Mesendoderm (in vitro differentiated cells): ENCODE measurements around the gene KRT3.

Experiments
- DNase-seq: peaks from one replicate; pipeline ENCODE4 v3.0.0; 2013
- H2AK5ac ChIP-seq: 2 replicates; pipeline ENCODE4 v1.6.1; 2013; ENCODE audit warnings: low read length, inconsistent platforms
- H2BK120ac ChIP-seq: 2 replicates; pipeline ENCODE4 v1.6.1; 2013; ENCODE audit warnings: low read depth, mild to moderate bottlenecking, low read length, moderate library complexity, mixed read lengths
- H2BK15ac ChIP-seq: replicated peaks from 2 replicates; pipeline ENCODE4 v1.6.1; 2013; ENCODE audit warnings: low read depth, mild to moderate bottlenecking, moderate library complexity
- H2BK5ac ChIP-seq: 2 replicates; pipeline ENCODE4 v1.6.1; 2013; ENCODE audit warnings: low read length, inconsistent platforms
- H3K18ac ChIP-seq: 2 replicates; pipeline ENCODE4 v1.6.1; 2013; ENCODE audit warnings: mild to moderate bottlenecking, low read length, mixed read lengths
- H3K23ac ChIP-seq: one replicate; pipeline ENCODE4 v1.6.1; 2013; ENCODE audit warnings: low read length
- H3K27ac ChIP-seq: 2 replicates; pipeline ENCODE4 v1.5.1; 2013; ENCODE audit warnings: low read depth, mild to moderate bottlenecking, inconsistent platforms, low read length, moderate library complexity
- H3K27me3 ChIP-seq: 2 replicates; pipeline ENCODE4 v1.6.1; 2013; ENCODE audit warnings: low read length, control low read depth, mild to moderate bottlenecking, inconsistent platforms; ENCODE audit not compliant: insufficient read depth, poor library complexity
- H3K36me3 ChIP-seq: 2 replicates; pipeline ENCODE4 v1.6.1; 2013; ENCODE audit warnings: low read length, inconsistent platforms; ENCODE audit not compliant: control insufficient read depth, insufficient read depth
- H3K4ac ChIP-seq: one replicate; pipeline ENCODE4 v1.6.1; 2013; ENCODE audit warnings: low read depth, mild to moderate bottlenecking, low read length, moderate library complexity
- H3K4me1 ChIP-seq: 2 replicates; pipeline ENCODE4 v1.6.1; 2013; ENCODE audit warnings: low read depth, low read length, inconsistent platforms; ENCODE audit not compliant: control insufficient read depth
- H3K4me2 ChIP-seq: 2 replicates; pipeline ENCODE4 v1.6.1; 2013; ENCODE audit warnings: low read length
- H3K4me3 ChIP-seq: 2 replicates; pipeline ENCODE4 v1.5.1; 2013; ENCODE audit warnings: mild to moderate bottlenecking, low read length
- H3K56ac ChIP-seq: one replicate; pipeline ENCODE4 v1.6.1; 2013; ENCODE audit warnings: low read length
- H3K79me1 ChIP-seq: 2 replicates; pipeline ENCODE4 v1.6.1; 2013; ENCODE audit warnings: low read length, inconsistent platforms
- H3K79me2 ChIP-seq: 2 replicates; pipeline ENCODE4 v1.6.1; 2013; ENCODE audit warnings: mild to moderate bottlenecking, low read length; ENCODE audit not compliant: control insufficient read depth, insufficient read depth
- H3K9ac ChIP-seq: 2 replicates; pipeline ENCODE4 v1.6.1; 2013; ENCODE audit warnings: low read length, inconsistent platforms
- H4K5ac ChIP-seq: one replicate; pipeline ENCODE4 v1.6.1; 2013; ENCODE audit warnings: low read length
- H4K8ac ChIP-seq: one replicate; pipeline ENCODE4 v1.6.1; 2013; ENCODE audit warnings: low read depth, mild to moderate bottlenecking, control low read depth, low read length, moderate library complexity
- WGBS: extraction: QIAGEN DNeasy Blood & Tissue Kit; methylation state at CpG from one replicate; pipeline ENCODE4 v1.1.7; 2013; ENCODE audit warnings: low lambda C conversion rate, missing lambda C conversion rate; ENCODE audit not compliant: insufficient coverage; ENCODE audit errors: extremely low coverage; 5-methylcytosine and 5-hydroxymethylcytosine counted together

KRT3 gene

DNA sequence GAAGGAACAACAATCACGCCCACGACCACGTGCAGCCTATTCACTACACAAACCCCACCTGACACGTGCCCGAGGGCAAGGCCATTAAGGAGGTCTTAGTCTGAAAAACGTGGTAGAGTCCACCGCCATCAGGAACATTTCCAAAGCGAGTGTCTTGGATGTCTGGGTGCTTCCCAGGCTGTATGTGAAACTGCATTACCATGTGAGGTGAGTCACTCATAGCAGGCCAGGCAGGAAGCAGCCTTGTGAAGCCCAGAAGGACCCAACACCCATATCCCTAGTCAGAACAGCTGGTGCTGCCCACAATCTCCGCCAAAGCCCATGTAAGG, 41.5 kb upstream of the KRT3 start:
- no peak overlapping the region for H3K56ac ChIP-seq
- H2BK5ac ChIP-seq: no peak overlapping the region
- H3K4ac ChIP-seq: no peak overlapping the region
- no peak overlapping the region for H4K8ac ChIP-seq
- no peak overlapping the region for H3K4me3 ChIP-seq
- H3K9ac ChIP-seq: no peak overlapping the region
- H4K5ac ChIP-seq: no peak overlapping the region
- H3K27me3 ChIP-seq: no peaks in the 10 kb centered on the region
- no peak overlapping the region for H2AK5ac ChIP-seq
- no peak overlapping the region for H3K27ac ChIP-seq
- no peak overlapping the region for H2BK120ac ChIP-seq
- no peak overlapping the region for H2BK15ac ChIP-seq
- no peaks in the 10 kb centered on the region for H3K36me3 ChIP-seq
- H3K79me1 ChIP-seq: no peaks in the 10 kb centered on the region
- DNase-seq: peak; percentile 18
- no CpG with 5 or more reads among the region's 9 CpGs for WGBS
- H3K4me1 ChIP-seq: no peaks in the 10 kb centered on the region
- H3K79me2 ChIP-seq: no peaks in the 10 kb centered on the region
- no peak overlapping the region for H3K23ac ChIP-seq
- H3K4me2 ChIP-seq: no peak overlapping the region
- H3K18ac ChIP-seq: no peak overlapping the region

- WGBS: no CpG with 5 or more reads among the region's 9 CpGs
- no peak overlapping the region for H2BK120ac ChIP-seq
- H3K4me2 ChIP-seq: no peak overlapping the region
- no peak overlapping the region for H4K5ac ChIP-seq
- no peak for DNase-seq
- H3K79me1 ChIP-seq: no peaks in the 10 kb centered on the region
- H2AK5ac ChIP-seq: no peak overlapping the region
- no peaks in the 10 kb centered on the region for H3K79me2 ChIP-seq
- H2BK15ac ChIP-seq: no peak overlapping the region
- H3K36me3 ChIP-seq: no peaks in the 10 kb centered on the region
- H3K23ac ChIP-seq: no peak overlapping the region
- no peak overlapping the region for H3K9ac ChIP-seq
- H3K4me3 ChIP-seq: no peak overlapping the region
- no peak overlapping the region for H3K56ac ChIP-seq
- no peak overlapping the region for H4K8ac ChIP-seq
- H3K4ac ChIP-seq: no peak overlapping the region
- no peak overlapping the region for H3K27ac ChIP-seq
- no peaks in the 10 kb centered on the region for H3K27me3 ChIP-seq
- H3K4me1 ChIP-seq: no peaks in the 10 kb centered on the region
- no peak overlapping the region for H3K18ac ChIP-seq
- no peak overlapping the region for H2BK5ac ChIP-seq
Measured at GRCh38 chr12:52836491-52837412, 40.8 kb upstream of the KRT3 start.

GRCh38 chr12:52836042-52836466, 40.1 kb upstream of the KRT3 start:
- Histone ChIP-seq H2BK120ac (no peak overlapping the region), H3K4me1 (no peaks in the 10 kb centered on the region), H4K5ac (no peak overlapping the region), H3K9ac (no peak overlapping the region), H3K27ac (no peak overlapping the region), H2AK5ac (no peak overlapping the region), H3K18ac (no peak overlapping the region), H3K4me2 (no peak overlapping the region), H2BK5ac (no peak overlapping the region), H3K4ac (no peak overlapping the region), H3K56ac (no peak overlapping the region), H3K36me3 (no peaks in the 10 kb centered on the region), H3K79me1 (no peaks in the 10 kb centered on the region), H3K4me3 (no peak overlapping the region), H4K8ac (no peak overlapping the region), H3K23ac (no peak overlapping the region), H3K27me3 (no peaks in the 10 kb centered on the region), H2BK15ac (no peak overlapping the region), H3K79me2 (no peaks in the 10 kb centered on the region)
- DNase-seq: no peak
- no CpG with 5 or more reads among the region's 7 CpGs for WGBS

DNA sequence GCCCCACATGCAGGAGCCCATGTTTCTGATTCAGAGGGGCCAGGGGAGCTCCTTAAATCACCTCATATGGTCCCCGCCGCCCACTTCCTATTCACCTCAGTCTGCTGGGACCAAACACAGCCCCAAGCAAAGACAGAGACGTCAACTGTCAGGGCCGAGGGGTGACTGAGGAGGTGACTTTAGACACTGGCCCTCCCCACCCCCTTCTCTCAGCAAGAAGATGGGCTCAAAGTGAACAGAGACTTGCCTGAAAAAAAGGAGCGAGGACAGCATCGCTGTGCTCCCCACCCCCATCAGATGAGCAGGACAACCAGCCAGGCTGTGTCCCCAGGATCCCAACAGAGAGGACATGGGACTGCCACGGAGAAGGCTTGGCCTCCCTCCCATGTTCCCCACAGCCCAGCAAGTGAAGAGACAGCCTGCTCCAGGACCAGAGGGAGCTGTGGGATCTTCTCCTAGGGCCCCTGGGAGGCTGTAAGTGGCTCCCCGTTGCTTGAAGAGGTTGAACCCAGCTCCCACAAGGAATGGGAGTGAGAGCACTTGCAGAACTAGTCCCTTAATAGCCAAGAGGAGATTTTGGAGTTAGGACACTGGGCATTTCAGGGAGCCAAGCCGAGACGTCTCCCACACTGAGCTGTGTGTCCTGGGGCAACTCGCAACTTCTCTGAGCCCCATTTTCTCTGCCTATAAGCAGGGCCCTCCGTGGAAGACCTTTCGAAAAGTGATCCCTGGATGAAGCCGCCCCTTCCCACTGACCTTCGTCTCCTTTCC, 39.5 kb upstream of the KRT3 start:
- Histone ChIP-seq H3K27ac (no peak overlapping the region), H2BK5ac (no peak overlapping the region), H3K56ac (no peak overlapping the region), H3K18ac (no peak overlapping the region), H4K5ac (no peak overlapping the region), H4K8ac (no peak overlapping the region), H2BK120ac (no peak overlapping the region), H3K4me1 (no peaks in the 10 kb centered on the region), H3K4me2 (no peak overlapping the region), H3K4ac (no peak overlapping the region), H3K79me1 (no peaks in the 10 kb centered on the region), H2BK15ac (no peak overlapping the region), H3K27me3 (no peaks in the 10 kb centered on the region), H2AK5ac (no peak overlapping the region), H3K9ac (no peak overlapping the region), H3K79me2 (no peaks in the 10 kb centered on the region), H3K4me3 (no peak overlapping the region), H3K36me3 (no peaks in the 10 kb centered on the region), H3K23ac (no peak overlapping the region)
- no CpG with 5 or more reads among the region's 15 CpGs for WGBS
- no peak for DNase-seq

DNA sequence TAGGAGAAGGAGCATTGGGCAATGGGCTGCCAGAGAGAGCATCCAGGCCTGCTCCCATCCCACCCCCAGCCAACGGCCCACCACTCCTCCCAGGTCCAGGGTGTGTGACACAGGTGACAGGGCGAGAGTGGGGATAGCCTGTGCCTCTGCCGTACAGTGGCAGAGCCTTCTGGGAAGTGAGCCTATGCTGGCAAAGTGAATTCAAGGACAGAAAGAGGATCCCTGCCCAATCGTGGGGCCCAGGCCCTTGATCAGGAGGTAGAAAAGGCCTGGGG, 38.7 kb upstream of the KRT3 start:
- Histone ChIP-seq H3K23ac (no peak overlapping the region), H3K27me3 (no peaks in the 10 kb centered on the region), H3K4ac (no peak overlapping the region), H2BK5ac (no peak overlapping the region), H3K4me3 (no peak overlapping the region), H3K36me3 (no peaks in the 10 kb centered on the region), H3K4me2 (no peak overlapping the region), H3K4me1 (no peaks in the 10 kb centered on the region), H4K5ac (no peak overlapping the region), H2BK120ac (no peak overlapping the region), H3K79me1 (no peaks in the 10 kb centered on the region), H3K27ac (no peak overlapping the region), H2BK15ac (no peak overlapping the region), H4K8ac (no peak overlapping the region), H3K79me2 (no peaks in the 10 kb centered on the region), H3K9ac (no peak overlapping the region), H3K18ac (no peak overlapping the region), H2AK5ac (no peak overlapping the region), H3K56ac (no peak overlapping the region)
- no CpG with 5 or more reads among the region's 4 CpGs for WGBS
- no peak for DNase-seq
